ENCODE measurements around the gene SETD1A. TPM values are rescaled to one million over a fixed set of nuclear protein-coding genes. Genes with fewer than 3 reads are reported as not detected.

Gene SETD1A
- total RNA-seq, 1 donor = 5.3 TPM

- no peak for TF ChIP-seq CTCF (IDR thresholded peaks at IDR 0.05; ENCODE audit: insufficient read depth, low read length)
Measured at GRCh38 chr16:30986129-30986991, 28.8 kb downstream of the SETD1A start.

GRCh38 chr16:30987581-30988190, 30.1 kb downstream of the SETD1A start:
- H3K4me3 ChIP-seq (ENCODE audit: low read depth, low read length) = no peak overlapping the region
- no peak for DNase-seq (ENCODE audit: low read depth)
- no peak for TF ChIP-seq CTCF (IDR thresholded peaks at IDR 0.05; ENCODE audit: insufficient read depth, low read length)

More at GRCh38 chr16:30986129-30986991, 28.8 kb downstream of the SETD1A start:
- peak overlapping the region; percentile 74 for H3K4me3 ChIP-seq (ENCODE audit: low read depth, low read length)
- DNase-seq (ENCODE audit: low read depth) = no peak

GRCh38 chr16:30989469-30990047, 32.0 kb downstream of the SETD1A start:
- TF ChIP-seq CTCF (IDR thresholded peaks at IDR 0.05; ENCODE audit: insufficient read depth, low read length) = no peak

GRCh38 chr16:30990105-30990504, 32.6 kb downstream of the SETD1A start:
- no peak overlapping the region for H3K4me3 ChIP-seq (ENCODE audit: low read depth, low read length)
- DNase-seq (ENCODE audit: low read depth) = no peak
- TF ChIP-seq CTCF (IDR thresholded peaks at IDR 0.05; ENCODE audit: insufficient read depth, low read length) = no peak

More at GRCh38 chr16:30989469-30990047, 32.0 kb downstream of the SETD1A start:
- no peak overlapping the region for H3K4me3 ChIP-seq (ENCODE audit: low read depth, low read length)
- no peak for DNase-seq (ENCODE audit: low read depth)

- no peak for DNase-seq (ENCODE audit: low read depth)
- TF ChIP-seq CTCF (IDR thresholded peaks at IDR 0.05; ENCODE audit: insufficient read depth, low read length) = no peak
- no peak overlapping the region for H3K4me3 ChIP-seq (ENCODE audit: low read depth, low read length)
Measured at GRCh38 chr16:30991052-30991451, 33.5 kb downstream of the SETD1A start.

GRCh38 chr16:30992276-30992780, 34.8 kb downstream of the SETD1A start:
- no peak for DNase-seq (ENCODE audit: low read depth)
- TF ChIP-seq CTCF (IDR thresholded peaks at IDR 0.05; ENCODE audit: insufficient read depth, low read length) = no peak

More at GRCh38 chr16:30992276-30992780, 34.8 kb downstream of the SETD1A start:
- no peak overlapping the region for H3K4me3 ChIP-seq (ENCODE audit: low read depth, low read length)
